Measurements from ENCODE around the gene SLC49A3. TPM values are rescaled to one million over a fixed set of nuclear protein-coding genes. Genes with fewer than 3 reads are reported as not detected.

Gene SLC49A3
- total RNA-seq, 2 experiments from 2014 or later, result not detected

DNA sequence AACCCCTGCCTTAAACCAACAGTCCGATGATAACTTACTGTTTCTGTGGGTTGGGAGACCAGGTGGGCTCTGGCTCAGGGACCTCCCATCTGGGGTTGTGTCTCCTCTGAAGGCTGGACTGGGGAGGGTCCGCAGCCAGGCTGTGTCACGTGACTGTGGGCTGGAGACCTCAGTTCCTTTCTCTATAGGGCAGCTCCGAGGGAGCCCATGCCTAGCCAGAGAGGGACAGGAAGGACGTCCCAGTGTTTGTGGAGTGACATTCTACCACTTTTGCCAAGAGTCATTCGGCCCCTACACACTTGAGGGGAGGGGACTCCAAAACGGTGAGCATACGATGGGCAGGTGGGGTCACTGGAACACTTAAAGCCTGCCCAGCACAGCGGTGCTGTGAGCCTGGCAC is 21.2 kb upstream of the SLC49A3 start:
- no peak overlapping the region for H3K4me3 ChIP-seq (ENCODE audit: low read depth, low read length, poor library complexity, severe bottlenecking)
- H3K79me2 ChIP-seq (ENCODE audit: insufficient read depth, low read depth, low read length), result peaks cover 37% of the 10 kb centered on the region; the same call in 1 of the 2 replicates
- H3K36me3 ChIP-seq (ENCODE audit: insufficient read depth, low read length), result peaks cover 48% of the 10 kb centered on the region
- DNase-seq (ENCODE audit: low spot score), result no peak
- H3K4me2 ChIP-seq (ENCODE audit: low read length), result no peak overlapping the region
- no peaks in the 10 kb centered on the region for H4K20me1 ChIP-seq (ENCODE audit: insufficient read depth, low read length)
- TF ChIP-seq, protein P1, sequence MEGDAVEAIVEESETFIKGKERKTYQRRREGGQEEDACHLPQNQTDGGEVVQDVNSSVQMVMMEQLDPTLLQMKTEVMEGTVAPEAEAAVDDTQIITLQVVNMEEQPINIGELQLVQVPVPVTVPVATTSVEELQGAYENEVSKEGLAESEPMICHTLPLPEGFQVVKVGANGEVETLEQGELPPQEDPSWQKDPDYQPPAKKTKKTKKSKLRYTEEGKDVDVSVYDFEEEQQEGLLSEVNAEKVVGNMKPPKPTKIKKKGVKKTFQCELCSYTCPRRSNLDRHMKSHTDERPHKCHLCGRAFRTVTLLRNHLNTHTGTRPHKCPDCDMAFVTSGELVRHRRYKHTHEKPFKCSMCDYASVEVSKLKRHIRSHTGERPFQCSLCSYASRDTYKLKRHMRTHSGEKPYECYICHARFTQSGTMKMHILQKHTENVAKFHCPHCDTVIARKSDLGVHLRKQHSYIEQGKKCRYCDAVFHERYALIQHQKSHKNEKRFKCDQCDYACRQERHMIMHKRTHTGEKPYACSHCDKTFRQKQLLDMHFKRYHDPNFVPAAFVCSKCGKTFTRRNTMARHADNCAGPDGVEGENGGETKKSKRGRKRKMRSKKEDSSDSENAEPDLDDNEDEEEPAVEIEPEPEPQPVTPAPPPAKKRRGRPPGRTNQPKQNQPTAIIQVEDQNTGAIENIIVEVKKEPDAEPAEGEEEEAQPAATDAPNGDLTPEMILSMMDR (conservative IDR thresholded peaks at IDR 0.05; ENCODE audit: low read length), result no peak
- TF ChIP-seq EZH2phosphoT487 (IDR thresholded peaks at IDR 0.05; ENCODE audit: borderline replicate concordance, low read depth, low read length), result no peak
- no peak overlapping the region for H3K27ac ChIP-seq (ENCODE audit: low read depth, low read length, poor library complexity, severe bottlenecking)
- intact Hi-C loops (cut with micrococcal nuclease; ENCODE audit: unreplicated experiment), result no loop called here
- BruUV-seq (replicated peaks), result no TSS peak
- no peaks in the 10 kb centered on the region for H3K9me3 ChIP-seq (ENCODE audit: low read length)
- no peaks in the 10 kb centered on the region for H3K9me2 ChIP-seq (ENCODE audit: insufficient read depth, low read length)
- peaks cover 6% of the 10 kb centered on the region for H3K4me1 ChIP-seq (ENCODE audit: insufficient read depth, low read length, poor library complexity, severe bottlenecking)
- CTCF ChIA-PET (ENCODE audit: unreplicated experiment), result no interaction called here
- no peak overlapping the region for H2AFZ ChIP-seq (ENCODE audit: low read length)
- POLR2A ChIA-PET, result no interaction called here

DNA sequence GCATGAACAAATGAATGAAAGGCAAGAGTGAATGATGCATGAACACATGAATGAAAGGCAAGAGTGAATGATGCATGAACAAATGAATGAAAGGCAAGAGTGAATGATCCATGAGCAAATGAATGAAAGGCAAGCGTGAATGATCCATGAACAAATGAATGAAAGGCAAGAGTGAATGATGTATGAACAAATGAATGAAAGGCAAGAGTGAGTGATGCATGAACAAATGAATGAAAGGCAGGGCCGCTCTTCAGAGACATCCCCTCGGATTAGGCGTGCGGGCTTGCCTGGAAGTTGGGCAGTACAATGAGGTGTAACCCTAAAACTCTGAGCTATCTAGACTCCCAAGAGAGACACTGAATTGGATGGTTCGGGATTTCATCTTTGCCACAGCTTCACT is 20.4 kb upstream of the SLC49A3 start:
- ChIA-PET CTCF (ENCODE audit: unreplicated experiment) (no interaction called here), POLR2A (no interaction called here)
- Histone ChIP-seq H3K4me1 (ENCODE audit: insufficient read depth, low read length, poor library complexity, severe bottlenecking) (peaks cover 6% of the 10 kb centered on the region), H3K27ac (ENCODE audit: low read depth, low read length, poor library complexity, severe bottlenecking) (no peak overlapping the region), H3K9me2 (ENCODE audit: insufficient read depth, low read length) (no peaks in the 10 kb centered on the region), H4K20me1 (ENCODE audit: insufficient read depth, low read length) (no peaks in the 10 kb centered on the region), H3K4me2 (ENCODE audit: low read length) (no peak overlapping the region), H3K79me2 (ENCODE audit: insufficient read depth, low read depth, low read length) (peaks cover 37% of the 10 kb centered on the region; the same call in 1 of the 2 replicates), H2AFZ (ENCODE audit: low read length) (no peak overlapping the region), H3K9me3 (ENCODE audit: low read length) (no peaks in the 10 kb centered on the region), H3K4me3 (ENCODE audit: low read depth, low read length, poor library complexity, severe bottlenecking) (no peak overlapping the region), H3K36me3 (ENCODE audit: insufficient read depth, low read length) (peaks cover 44% of the 10 kb centered on the region)
- BruUV-seq (replicated peaks), result TSS peak; percentile 72
- no peak for DNase-seq (ENCODE audit: low spot score)
- no peak for TF ChIP-seq EZH2phosphoT487 (IDR thresholded peaks at IDR 0.05; ENCODE audit: borderline replicate concordance, low read depth, low read length)
- TF ChIP-seq, protein P1 (conservative IDR thresholded peaks at IDR 0.05; ENCODE audit: low read length), result no peak
- intact Hi-C loops (cut with micrococcal nuclease; ENCODE audit: unreplicated experiment), result no loop called here

DNA sequence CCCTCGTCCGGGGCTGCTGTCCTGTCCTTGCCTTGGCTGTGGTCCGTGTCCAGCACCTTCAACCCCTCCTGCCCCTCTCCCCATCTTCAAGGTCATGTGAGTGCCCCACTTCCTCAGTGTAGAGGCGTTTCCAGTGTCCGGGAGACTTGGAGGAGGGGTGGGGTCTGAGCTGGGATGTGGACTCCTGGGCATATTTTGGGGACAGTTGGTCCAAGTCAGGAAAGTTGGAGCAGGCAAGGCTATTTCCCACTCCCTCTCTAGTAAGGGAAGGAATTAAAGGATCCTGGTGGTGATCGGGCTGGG is 19.6 kb upstream of the SLC49A3 start:
- no peak overlapping the region for H3K4me3 ChIP-seq (ENCODE audit: low read depth, low read length, poor library complexity, severe bottlenecking)
- no peak for DNase-seq (ENCODE audit: low spot score)
- no peaks in the 10 kb centered on the region for H3K9me3 ChIP-seq (ENCODE audit: low read length)
- TF ChIP-seq EZH2phosphoT487 (IDR thresholded peaks at IDR 0.05; ENCODE audit: borderline replicate concordance, low read depth, low read length), result no peak
- TF ChIP-seq, protein P1 (conservative IDR thresholded peaks at IDR 0.05; ENCODE audit: low read length), result no peak
- no peaks in the 10 kb centered on the region for H3K9me2 ChIP-seq (ENCODE audit: insufficient read depth, low read length)
- H3K27ac ChIP-seq (ENCODE audit: low read depth, low read length, poor library complexity, severe bottlenecking), result no peak overlapping the region
- intact Hi-C loops (cut with micrococcal nuclease; ENCODE audit: unreplicated experiment), result no loop called here
- no peak overlapping the region for H3K4me2 ChIP-seq (ENCODE audit: low read length)
- H3K36me3 ChIP-seq (ENCODE audit: insufficient read depth, low read length), result peaks cover 36% of the 10 kb centered on the region
- ChIA-PET CTCF (ENCODE audit: unreplicated experiment) (no interaction called here), POLR2A (no interaction called here)
- peaks cover 6% of the 10 kb centered on the region for H3K4me1 ChIP-seq (ENCODE audit: insufficient read depth, low read length, poor library complexity, severe bottlenecking)
- no peaks in the 10 kb centered on the region for H4K20me1 ChIP-seq (ENCODE audit: insufficient read depth, low read length)
- no TSS peak for BruUV-seq (replicated peaks)
- H3K79me2 ChIP-seq (ENCODE audit: insufficient read depth, low read depth, low read length), result peaks cover 31% of the 10 kb centered on the region; the same call in 1 of the 2 replicates
- H2AFZ ChIP-seq (ENCODE audit: low read length), result no peak overlapping the region
